ENCODE results near the gene SLCO2B1.

DNA sequence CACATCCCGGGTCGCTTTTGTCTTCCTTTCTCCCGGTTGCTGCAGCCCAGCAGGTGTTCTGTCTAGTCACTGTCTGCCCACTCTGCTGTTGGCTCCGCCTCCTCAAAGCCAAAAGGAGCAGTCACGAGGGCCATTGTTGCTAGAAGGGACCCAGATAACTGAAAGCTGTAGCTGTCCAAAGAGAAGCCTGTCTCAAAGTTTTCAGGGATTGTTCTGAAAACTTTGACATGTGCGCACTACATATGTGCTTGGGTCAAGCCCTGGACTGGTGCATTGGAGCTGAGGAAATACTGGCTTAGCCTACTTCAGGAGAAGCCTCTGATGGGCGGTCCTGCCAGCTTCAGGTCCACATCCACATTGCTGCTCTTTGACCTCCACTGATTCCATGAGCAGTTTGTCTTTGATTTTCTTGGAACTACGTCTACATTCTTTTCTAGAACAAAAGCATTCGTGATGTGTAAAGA, 45.4 kb upstream of the SLCO2B1 start:
- TF ChIP-seq, protein P1, sequence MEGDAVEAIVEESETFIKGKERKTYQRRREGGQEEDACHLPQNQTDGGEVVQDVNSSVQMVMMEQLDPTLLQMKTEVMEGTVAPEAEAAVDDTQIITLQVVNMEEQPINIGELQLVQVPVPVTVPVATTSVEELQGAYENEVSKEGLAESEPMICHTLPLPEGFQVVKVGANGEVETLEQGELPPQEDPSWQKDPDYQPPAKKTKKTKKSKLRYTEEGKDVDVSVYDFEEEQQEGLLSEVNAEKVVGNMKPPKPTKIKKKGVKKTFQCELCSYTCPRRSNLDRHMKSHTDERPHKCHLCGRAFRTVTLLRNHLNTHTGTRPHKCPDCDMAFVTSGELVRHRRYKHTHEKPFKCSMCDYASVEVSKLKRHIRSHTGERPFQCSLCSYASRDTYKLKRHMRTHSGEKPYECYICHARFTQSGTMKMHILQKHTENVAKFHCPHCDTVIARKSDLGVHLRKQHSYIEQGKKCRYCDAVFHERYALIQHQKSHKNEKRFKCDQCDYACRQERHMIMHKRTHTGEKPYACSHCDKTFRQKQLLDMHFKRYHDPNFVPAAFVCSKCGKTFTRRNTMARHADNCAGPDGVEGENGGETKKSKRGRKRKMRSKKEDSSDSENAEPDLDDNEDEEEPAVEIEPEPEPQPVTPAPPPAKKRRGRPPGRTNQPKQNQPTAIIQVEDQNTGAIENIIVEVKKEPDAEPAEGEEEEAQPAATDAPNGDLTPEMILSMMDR (IDR thresholded peaks at IDR 0.05; ENCODE audit: low read depth, low read length, poor library complexity, severe bottlenecking) = no peak
- TF ChIP-seq EZH2phosphoT487 (IDR thresholded peaks at IDR 0.05; ENCODE audit: borderline replicate concordance, low read length) = no peak

All from DOHH2 (cell line).